HepG2 (cell line): ENCODE results near the gene CYP2A13. TPM values are rescaled to one million over a fixed set of nuclear protein-coding genes. Genes with fewer than 3 reads are reported as not detected.

Experiments
- ATAC-seq: fragments of 200-7000 bp; cut with Tn5 transposase; 3 replicates; pipeline ENCODE4 v1.9.1; 2020; ENCODE audit warnings: mild to moderate bottlenecking, moderate library complexity
- BruUV-seq: library from RNA; stranded (reverse); fragments of 400-500 nt; replicated peaks from 2 replicates; lab custom pipeline; 2021; lab: Mats Ljungman, UMichigan
- CTCF ChIA-PET: fragments of 300-600 bp; formaldehyde crosslinking; extraction: SDS; loops from one replicate; lab custom pipeline; 2021; ENCODE audit warnings: low total read pairs, inconsistent platforms, low intra/inter-chr PET ratio; lab: Yijun Ruan, JAX
- POLR2A ChIA-PET: fragments of 350-600 bp; sonication (Branson Sonifier 250); formaldehyde crosslinking; loops from one replicate; lab custom pipeline; 2020; ENCODE audit warnings: antibody characterized with exemption, inconsistent platforms; lab: Yijun Ruan, JAX
- DNase-seq: peaks from one replicate; pipeline ENCODE4 v3.0.0-alpha.2; 2015; ENCODE audit warnings: low spot score
- FAIRE-seq: peaks from 3 replicates; lab custom pipeline; 2011; peaks lifted over from hg19 to GRCh38; lab: Jason Lieb, UNC
- H2AFZ ChIP-seq: one replicate; pipeline ENCODE4 v1.6.1; 2011; ENCODE audit warnings: low read length, inconsistent platforms
- H3K27ac ChIP-seq: fragments of 300-600 bp; 3 replicates; pipeline ENCODE4 v1.8.0; 2011; ENCODE audit warnings: mixed run types, mild to moderate bottlenecking, mixed read lengths, low read length, inconsistent platforms; ENCODE audit not compliant: insufficient read depth; ENCODE audit errors: extremely low read length
- H3K27me3 ChIP-seq, 2 experiments: fragments of 200-600 bp in 1 of 2; 2 replicates in 1 of 2; 3 replicates in 1 of 2; pipeline versions ENCODE4 v1.6.0 to v1.8.0; 2011; ENCODE audit warnings: low read length in 2 of 2, mild to moderate bottlenecking in 2 of 2, moderate library complexity in 2 of 2, inconsistent platforms in 1 of 2; ENCODE audit not compliant: insufficient read depth in 2 of 2, control insufficient read depth in 1 of 2
- H3K36me3 ChIP-seq, 2 experiments: fragments of 200-600 bp in 1 of 2; replicated peaks in 1 of 2; 2 replicates in 1 of 2; 3 replicates in 1 of 2; pipeline versions ENCODE4 v1.5.1 to v1.8.0; 2011; ENCODE audit warnings: low read length in 2 of 2, inconsistent platforms in 1 of 2; ENCODE audit not compliant: insufficient read depth in 2 of 2, control insufficient read depth in 1 of 2
- H3K4me1 ChIP-seq: 2 replicates; pipeline ENCODE4 v1.5.1; 2012; ENCODE audit warnings: low read length, inconsistent platforms; ENCODE audit not compliant: insufficient read depth
- H3K4me2 ChIP-seq: 2 replicates; pipeline ENCODE4 v1.6.0; 2011; ENCODE audit warnings: low read depth, low read length, inconsistent platforms
- H3K4me3 ChIP-seq, 3 experiments: fragments of 200-600 bp in 1 of 3; sonication (generic), shearing (Covaris generic) in 1 of 3; replicated peaks in 1 of 3; 2 replicates each; pipeline ENCODE4 v1.5.1; 2011 to 2016; ENCODE audit warnings: low read length in 3 of 3, inconsistent platforms in 2 of 3, low read depth in 2 of 3, mild to moderate bottlenecking in 2 of 3, control low read depth in 1 of 3, mixed read lengths in 1 of 3; ENCODE audit not compliant: insufficient read depth in 1 of 3
- H3K79me2 ChIP-seq: one replicate; pipeline ENCODE4 v1.6.1; 2011; ENCODE audit warnings: low read length, inconsistent platforms; ENCODE audit not compliant: insufficient read depth
- H3K9ac ChIP-seq: 2 replicates; pipeline ENCODE4 v1.6.0; 2011; ENCODE audit warnings: mild to moderate bottlenecking, low read depth, low read length, inconsistent platforms; ENCODE audit not compliant: insufficient read depth
- H3K9me3 ChIP-seq: 2 replicates; pipeline ENCODE4 v1.5.1; 2012; ENCODE audit warnings: mild to moderate bottlenecking, low read length
- H4K20me1 ChIP-seq: 2 replicates; pipeline ENCODE4 v1.6.0; 2011; ENCODE audit warnings: inconsistent platforms, mild to moderate bottlenecking, low read length, moderate library complexity; ENCODE audit not compliant: insufficient read depth
- CHD2 ChIP-seq: IDR thresholded peaks from 2 replicates; pipeline ENCODE4 v1.6.1; 2011; ENCODE audit warnings: low read depth, low read length, improper control_type of control experiment
- ZNF800 ChIP-seq: sonication (generic); formaldehyde crosslinking; IDR thresholded peaks from 2 replicates; pipeline ENCODE4 v1.4.0; 2020; ENCODE audit warnings: missing genetic modification reagents
- ZSCAN12 ChIP-seq: sonication (generic); formaldehyde crosslinking; IDR thresholded peaks from 2 replicates; pipeline ENCODE4 v1.9.0; 2021; ENCODE audit warnings: mild to moderate bottlenecking, missing genetic modification reagents
- ZXDC ChIP-seq: sonication (generic); formaldehyde crosslinking; IDR thresholded peaks from 2 replicates; pipeline ENCODE4 v1.5.0; 2020; ENCODE audit warnings: mild to moderate bottlenecking, missing genetic modification reagents
- WGBS: methylation state at CpG from one replicate; pipeline ENCODE4 v1.1.6; 2017; ENCODE audit warnings: low lambda C conversion rate; 5-methylcytosine and 5-hydroxymethylcytosine counted together
- in situ Hi-C: cut with HindIII; loops from 2 replicates; pipeline ENCODE4 v1.10.0; 2017; ENCODE audit warnings: low pct_unique_long_range_greater_than_20kb; ENCODE audit not compliant: extremely low pct_ligation_motif_present
- intact Hi-C: fragments of 100-400 bp; cut with micrococcal nuclease; formaldehyde crosslinking; loops from one replicate; pipeline ENCODE4 v1.10.0; 2022; ENCODE audit not compliant: unreplicated experiment
- polyA plus RNA-seq, 8 experiments: library from polyadenylated mRNA; depleted of rRNA in 3 of 8; stranded (reverse) in 7 of 8; unstranded in 1 of 8; fragments of >200 nt; fragmentation: Illumina TruSeq in 4 of 8; extraction: Trizol in 4 of 8; gene quantifications; 2 replicates each; pipeline versions ENCODE4 v1.2.1 to v1.2.3, GENCODE V29; 2011 to 2016; ENCODE audit warnings: low read depth in 4 of 8, missing spikeins in 1 of 8, mixed read lengths in 1 of 8; ENCODE audit not compliant: insufficient read depth in 1 of 8
- total RNA-seq, 5 experiments: library from RNA; depleted of rRNA; stranded (reverse); fragments of >200 nt; fragmentation: Illumina TruSeq; extraction: Trizol; gene quantifications; 2 replicates each; pipeline ENCODE4 v1.2.3, GENCODE V29; 2016; ENCODE audit warnings: low read depth in 1 of 5

The CYP2A13 gene
- total and polyA plus RNA-seq, 2 of the 13 experiments (the other 11 are each of a cell fraction or from before 2014, with no cell fraction given) = not detected

DNA sequence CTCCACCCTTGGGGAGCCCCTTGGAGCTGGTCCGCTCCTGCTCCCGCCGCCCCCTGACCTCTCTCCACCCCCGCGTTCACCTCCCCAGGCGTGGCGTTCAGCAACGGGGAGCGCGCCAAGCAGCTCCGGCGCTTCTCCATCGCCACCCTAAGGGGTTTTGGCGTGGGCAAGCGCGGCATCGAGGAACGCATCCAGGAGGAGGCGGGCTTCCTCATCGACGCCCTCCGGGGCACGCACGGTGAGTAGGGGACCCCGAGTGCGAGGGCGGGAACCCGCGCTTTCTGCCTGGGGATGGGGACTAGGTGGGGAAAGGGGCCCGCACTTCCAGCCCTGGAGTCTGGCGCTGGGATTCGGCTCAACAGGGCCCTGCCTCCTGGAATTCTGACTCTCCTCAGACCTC is 1.7 kb downstream of the CYP2A13 start:
- ATAC-seq (no peak), FAIRE-seq (no peak), DNase-seq (no peak)
- H3K4me3 ChIP-seq = no peak overlapping the region
- H3K36me3 ChIP-seq = no peaks in the 10 kb centered on the region
- no peaks in the 10 kb centered on the region for H4K20me1 ChIP-seq
- no peak for TF ChIP-seq ZNF800 (CRISPR knock-in tag)
- no peak for TF ChIP-seq ZSCAN12 (CRISPR knock-in tag)
- no peak for TF ChIP-seq CHD2
- no peak for TF ChIP-seq ZXDC (CRISPR knock-in tag)
- H3K9ac ChIP-seq = no peak overlapping the region
- no peak overlapping the region for H2AFZ ChIP-seq
- no TSS peak for BruUV-seq
- no peaks in the 10 kb centered on the region for H3K4me1 ChIP-seq
- ChIA-PET POLR2A (no interaction called here), CTCF (interaction anchor here (0.7 kb wide), 1 partner anchor 22 kb away, joined by 3 read pairs; no protein-coding TSS in a partner anchor)
- intact Hi-C loops = no loop called here
- no peak overlapping the region for H3K27ac ChIP-seq
- in situ Hi-C loops = no loop called here
- no peaks in the 10 kb centered on the region for H3K9me3 ChIP-seq
- H3K4me2 ChIP-seq = no peak overlapping the region
- WGBS = 26% methylated on average over 26 of the region's 32 CpGs
- peaks cover 2 to 19% of the 10 kb centered on the region in 2 experiments; a peak in 4 of 5 replicates for H3K27me3 ChIP-seq
- no peaks in the 10 kb centered on the region for H3K79me2 ChIP-seq
